IPS DF 6.9 (cell line): ENCODE measurements around the gene NRAP.

Source experiments
- DNase-seq: peaks from one replicate; pipeline ENCODE4 v3.0.0-alpha.2; 2013; ENCODE audit warnings: low read depth, low spot score
- H3K27ac ChIP-seq: one replicate; pipeline ENCODE4 v1.5.1; 2013; ENCODE audit warnings: low read length, control low read depth
- H3K27me3 ChIP-seq: 2 replicates; pipeline ENCODE4 v1.6.1; 2013; ENCODE audit warnings: mild to moderate bottlenecking, low read length; ENCODE audit not compliant: control insufficient read depth, insufficient read depth
- H3K36me3 ChIP-seq: 2 replicates; pipeline ENCODE4 v1.6.1; 2013; ENCODE audit warnings: low read length; ENCODE audit not compliant: control insufficient read depth, insufficient read depth
- H3K4me1 ChIP-seq: 2 replicates; pipeline ENCODE4 v1.6.1; 2013; ENCODE audit warnings: low read length; ENCODE audit not compliant: control insufficient read depth, insufficient read depth
- H3K4me3 ChIP-seq: 2 replicates; pipeline ENCODE4 v1.5.1; 2013; ENCODE audit warnings: mild to moderate bottlenecking, low read length
- H3K9me3 ChIP-seq: 2 replicates; pipeline ENCODE4 v1.6.1; 2013; ENCODE audit warnings: low read length, inconsistent platforms; ENCODE audit not compliant: control insufficient read depth, insufficient read depth
- WGBS: extraction: QIAGEN DNeasy Blood & Tissue Kit; methylation state at CpG from one replicate; pipeline ENCODE4 v1.1.7; 2013; ENCODE audit warnings: mixed read lengths, missing lambda C conversion rate; ENCODE audit not compliant: insufficient read length, insufficient coverage; 5-methylcytosine and 5-hydroxymethylcytosine counted together

NRAP gene

GRCh38 chr10:113681533-113682470, 18.0 kb upstream of the NRAP start:
- H3K36me3 ChIP-seq = no peaks in the 10 kb centered on the region
- H3K9me3 ChIP-seq = no peaks in the 10 kb centered on the region
- H3K27me3 ChIP-seq = 0 out of 2 replicates have a peak, but pooled peaks cover 3% of the 10 kb centered on the region
- H3K27ac ChIP-seq = no peak overlapping the region
- WGBS = no CpG with 5 or more reads among the region's 5 CpGs
- DNase-seq = no peak
- no peak overlapping the region for H3K4me3 ChIP-seq
- no peaks in the 10 kb centered on the region; the same call in 1 of the 2 replicates for H3K4me1 ChIP-seq

GRCh38 chr10:113680190-113681111, 16.6 kb upstream of the NRAP start:
- H3K9me3 ChIP-seq = no peaks in the 10 kb centered on the region
- peak overlapping the region; percentile 75 for H3K4me3 ChIP-seq
- no CpG with 5 or more reads among the region's 28 CpGs for WGBS
- H3K27me3 ChIP-seq = 0 out of 2 replicates have a peak, but pooled peaks cover 3% of the 10 kb centered on the region
- H3K27ac ChIP-seq = no peak overlapping the region
- no peaks in the 10 kb centered on the region for H3K36me3 ChIP-seq
- DNase-seq = no peak
- H3K4me1 ChIP-seq = no peaks in the 10 kb centered on the region; the same call in 1 of the 2 replicates

GRCh38 chr10:113679463-113680189, 15.8 kb upstream of the NRAP start, which contains the start of gene CASP7:
Gene CASP7 (plus strand): TSS chr10:113679912. CDS start chr10:113697494, 17,582 bp downstream.
- Histone ChIP-seq H3K27ac (no peak within 1 kb of the TSS), H3K9me3 (no peaks in the 10 kb centered on the region), H3K36me3 (no peaks in the 10 kb centered on the region), H3K4me3 (peak within 1 kb of the TSS; percentile 75), H3K27me3 (0 out of 2 replicates have a peak, but pooled peaks cover 3% of the 10 kb centered on the region), H3K4me1 (no peaks in the 10 kb centered on the region; the same call in 1 of the 2 replicates)
- WGBS = no CpG with 5 or more reads among the region's 68 CpGs
- peak; percentile 61 for DNase-seq

- Histone ChIP-seq H3K27me3 (no peaks in the 10 kb centered on the region), H3K9me3 (no peaks in the 10 kb centered on the region), H3K36me3 (no peaks in the 10 kb centered on the region), H3K4me3 (no peak overlapping the region), H3K27ac (no peak overlapping the region), H3K4me1 (0 out of 2 replicates have a peak, but pooled peaks cover 1% of the 10 kb centered on the region)
- WGBS = no CpG with 5 or more reads among the region's 5 CpGs
- DNase-seq = no peak
Measured at GRCh38 chr10:113666682-113667252, 2.9 kb upstream of the NRAP start.

GRCh38 chr10:113665806-113666354, 2.0 kb upstream of the NRAP start:
- no peak for DNase-seq
- H3K4me3 ChIP-seq = no peak overlapping the region
- WGBS = no CpG with 5 or more reads among the region's 6 CpGs
- H3K27ac ChIP-seq = no peak overlapping the region
- no peaks in the 10 kb centered on the region for H3K27me3 ChIP-seq
- 0 out of 2 replicates have a peak, but pooled peaks cover 1% of the 10 kb centered on the region for H3K4me1 ChIP-seq
- H3K36me3 ChIP-seq = no peaks in the 10 kb centered on the region
- H3K9me3 ChIP-seq = no peaks in the 10 kb centered on the region

- Histone ChIP-seq H3K4me1 (0 out of 2 replicates have a peak, but pooled peaks cover 1% of the 10 kb centered on the region), H3K36me3 (no peaks in the 10 kb centered on the region), H3K27ac (no peak overlapping the region), H3K9me3 (no peaks in the 10 kb centered on the region), H3K27me3 (no peaks in the 10 kb centered on the region), H3K4me3 (no peak overlapping the region)
- WGBS = no CpG with 5 or more reads among the region's 4 CpGs
- DNase-seq = no peak
Measured at GRCh38 chr10:113665352-113665751, 1.5 kb upstream of the NRAP start.

- H3K4me1 ChIP-seq = 0 out of 2 replicates have a peak, but pooled peaks cover 1% of the 10 kb centered on the region
- no peak overlapping the region for H3K4me3 ChIP-seq
- H3K27ac ChIP-seq = no peak overlapping the region
- no peaks in the 10 kb centered on the region for H3K9me3 ChIP-seq
- no peaks in the 10 kb centered on the region for H3K27me3 ChIP-seq
- no peaks in the 10 kb centered on the region for H3K36me3 ChIP-seq
- no CpG with 5 or more reads among the region's 5 CpGs for WGBS
- DNase-seq = no peak
Measured at GRCh38 chr10:113663142-113663541, 699 bp downstream of the NRAP start.

- no peak for DNase-seq
- WGBS = no CpG with 5 or more reads among the region's 2 CpGs
- 0 out of 2 replicates have a peak, but pooled peaks cover 1% of the 10 kb centered on the region for H3K4me1 ChIP-seq
Measured at GRCh38 chr10:113661332-113661731, 2.5 kb downstream of the NRAP start.

GRCh38 chr10:113657544-113657943, 6.3 kb downstream of the NRAP start:
- no peaks in the 10 kb centered on the region for H3K4me1 ChIP-seq
- H3K27ac ChIP-seq = no peak overlapping the region
- no peaks in the 10 kb centered on the region for H3K36me3 ChIP-seq
- no peak for DNase-seq
- no peaks in the 10 kb centered on the region for H3K27me3 ChIP-seq
- H3K4me3 ChIP-seq = no peak overlapping the region
- H3K9me3 ChIP-seq = no peaks in the 10 kb centered on the region

More at GRCh38 chr10:113661332-113661731, 2.5 kb downstream of the NRAP start:
- Histone ChIP-seq H3K4me3 (no peak overlapping the region), H3K27me3 (no peaks in the 10 kb centered on the region), H3K9me3 (no peaks in the 10 kb centered on the region), H3K27ac (no peak overlapping the region), H3K36me3 (no peaks in the 10 kb centered on the region)
